GM21381 (cell line): Measurements from ENCODE around the gene CHD9.
"Not testable (repeated sequence)": the region's sequence is repeated elsewhere in the genome, so short reads cannot be mapped to it uniquely, and the experiment has no call there.

Source experiments
- ATAC-seq: cut with Tn5 transposase; IDR thresholded peaks from one replicate; pipeline ENCODE4 v1.9.1; 2021; ENCODE audit warnings: mild to moderate bottlenecking, moderate library complexity; ENCODE audit not compliant: unreplicated experiment

The CHD9 gene, protein sequence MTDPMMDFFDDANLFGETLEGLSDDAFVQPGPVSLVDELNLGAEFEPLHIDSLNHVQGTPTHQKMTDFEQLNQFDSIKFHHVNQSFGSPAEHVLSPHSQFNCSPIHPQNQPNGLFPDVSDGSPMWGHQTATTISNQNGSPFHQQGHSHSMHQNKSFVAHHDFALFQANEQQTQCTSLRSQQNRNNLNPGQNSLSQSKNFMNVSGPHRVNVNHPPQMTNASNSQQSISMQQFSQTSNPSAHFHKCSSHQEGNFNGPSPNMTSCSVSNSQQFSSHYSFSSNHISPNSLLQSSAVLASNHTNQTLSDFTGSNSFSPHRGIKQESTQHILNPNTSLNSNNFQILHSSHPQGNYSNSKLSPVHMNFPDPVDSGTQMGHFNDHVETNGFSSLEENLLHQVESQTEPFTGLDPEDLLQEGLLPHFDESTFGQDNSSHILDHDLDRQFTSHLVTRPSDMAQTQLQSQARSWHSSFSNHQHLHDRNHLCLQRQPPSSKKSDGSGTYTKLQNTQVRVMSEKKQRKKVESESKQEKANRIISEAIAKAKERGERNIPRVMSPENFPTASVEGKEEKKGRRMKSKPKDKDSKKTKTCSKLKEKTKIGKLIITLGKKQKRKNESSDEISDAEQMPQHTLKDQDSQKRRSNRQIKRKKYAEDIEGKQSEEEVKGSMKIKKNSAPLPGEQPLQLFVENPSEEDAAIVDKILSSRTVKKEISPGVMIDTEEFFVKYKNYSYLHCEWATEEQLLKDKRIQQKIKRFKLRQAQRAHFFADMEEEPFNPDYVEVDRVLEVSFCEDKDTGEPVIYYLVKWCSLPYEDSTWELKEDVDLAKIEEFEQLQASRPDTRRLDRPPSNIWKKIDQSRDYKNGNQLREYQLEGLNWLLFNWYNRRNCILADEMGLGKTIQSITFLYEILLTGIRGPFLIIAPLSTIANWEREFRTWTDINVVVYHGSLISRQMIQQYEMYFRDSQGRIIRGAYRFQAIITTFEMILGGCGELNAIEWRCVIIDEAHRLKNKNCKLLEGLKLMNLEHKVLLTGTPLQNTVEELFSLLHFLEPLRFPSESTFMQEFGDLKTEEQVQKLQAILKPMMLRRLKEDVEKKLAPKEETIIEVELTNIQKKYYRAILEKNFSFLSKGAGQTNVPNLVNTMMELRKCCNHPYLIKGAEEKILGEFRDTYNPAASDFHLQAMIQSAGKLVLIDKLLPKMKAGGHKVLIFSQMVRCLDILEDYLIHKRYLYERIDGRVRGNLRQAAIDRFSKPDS (N-terminal part only)

DNA sequence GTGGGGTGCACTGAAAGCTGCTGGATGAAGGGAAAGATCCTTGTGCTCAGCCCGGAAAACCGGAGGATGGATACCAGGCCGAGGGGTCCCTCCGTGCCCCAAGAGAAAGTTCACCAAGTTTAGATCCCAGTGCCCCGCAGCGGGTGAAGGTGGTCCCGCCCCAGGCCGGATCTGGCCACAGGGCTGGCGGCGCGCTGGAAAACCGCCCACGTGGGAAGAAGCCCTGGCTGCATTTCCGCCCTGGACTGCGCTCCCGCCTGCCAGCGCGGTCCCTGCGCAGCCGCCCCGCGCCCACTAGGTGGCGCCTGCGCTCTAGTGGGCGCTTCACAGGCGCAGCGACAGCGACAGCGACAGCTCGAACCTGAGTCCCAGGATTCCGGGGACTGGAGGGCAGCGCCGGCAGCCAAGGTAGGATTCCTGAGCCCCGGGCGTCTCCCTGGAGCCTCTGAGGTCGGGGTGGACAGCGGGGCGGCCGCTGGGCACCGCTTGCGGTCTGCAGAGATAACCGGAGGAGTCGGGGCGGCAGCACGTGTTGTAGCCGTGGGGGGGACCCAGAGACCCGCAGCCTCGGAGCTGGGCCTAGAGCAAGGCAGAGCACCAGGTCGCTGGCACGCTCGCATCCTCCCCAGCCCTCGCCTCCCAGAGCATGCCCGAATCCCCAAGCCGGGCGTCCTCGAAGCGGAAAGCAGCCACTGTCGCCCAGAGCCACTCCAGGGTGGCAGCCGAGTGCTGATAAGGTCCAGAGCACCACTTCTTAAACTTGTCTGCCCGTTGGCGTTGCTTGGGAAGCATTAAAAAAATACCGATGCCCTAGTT lies at the start of gene CHD9:
Gene CHD9 (plus strand): TSS at position 322 of the 816 bp plus-strand sequence. CDS start 101,099 bp downstream, outside the sequence.
- peak; percentile 78 for ATAC-seq

DNA sequence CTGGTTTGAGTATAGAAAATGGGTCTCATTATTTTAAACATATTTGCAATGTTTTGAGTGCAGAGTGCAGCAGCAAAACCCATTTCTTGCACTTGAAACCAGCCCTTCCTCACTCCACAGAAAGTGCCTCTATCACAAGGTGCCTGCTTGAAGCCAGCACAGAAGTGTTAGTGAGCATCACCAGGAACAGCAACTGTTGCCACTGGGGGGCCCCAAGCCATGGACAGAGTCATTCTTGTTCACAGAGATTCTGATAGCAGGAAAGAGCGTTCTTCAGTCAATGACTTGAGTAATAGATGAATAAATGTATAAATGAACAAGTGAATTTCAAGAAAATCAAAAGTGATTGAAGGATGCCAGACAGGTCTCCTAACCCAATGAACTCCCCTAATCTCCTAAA lies 47.7 kb upstream of the CHD9 start:
- no peak for ATAC-seq

DNA sequence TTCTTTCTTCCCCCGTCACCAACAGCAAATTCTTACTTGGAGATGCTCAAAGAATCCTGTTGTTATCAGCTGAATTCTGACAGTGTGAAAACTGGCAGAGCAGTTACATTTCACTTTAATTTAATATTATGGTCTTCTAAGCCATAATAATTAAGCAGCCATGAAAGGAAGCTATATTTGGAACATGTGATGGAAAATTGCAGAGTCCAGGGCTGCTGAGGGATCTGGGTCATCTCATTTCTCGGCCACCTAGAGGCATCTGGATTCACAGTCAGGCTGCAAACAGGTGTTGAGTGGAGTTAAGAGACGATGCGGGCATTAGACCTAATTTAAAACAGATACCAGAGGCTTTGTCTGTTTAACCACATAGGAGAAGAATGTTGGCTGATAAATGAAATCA lies 40.5 kb upstream of the CHD9 start:
- ATAC-seq = no peak

DNA sequence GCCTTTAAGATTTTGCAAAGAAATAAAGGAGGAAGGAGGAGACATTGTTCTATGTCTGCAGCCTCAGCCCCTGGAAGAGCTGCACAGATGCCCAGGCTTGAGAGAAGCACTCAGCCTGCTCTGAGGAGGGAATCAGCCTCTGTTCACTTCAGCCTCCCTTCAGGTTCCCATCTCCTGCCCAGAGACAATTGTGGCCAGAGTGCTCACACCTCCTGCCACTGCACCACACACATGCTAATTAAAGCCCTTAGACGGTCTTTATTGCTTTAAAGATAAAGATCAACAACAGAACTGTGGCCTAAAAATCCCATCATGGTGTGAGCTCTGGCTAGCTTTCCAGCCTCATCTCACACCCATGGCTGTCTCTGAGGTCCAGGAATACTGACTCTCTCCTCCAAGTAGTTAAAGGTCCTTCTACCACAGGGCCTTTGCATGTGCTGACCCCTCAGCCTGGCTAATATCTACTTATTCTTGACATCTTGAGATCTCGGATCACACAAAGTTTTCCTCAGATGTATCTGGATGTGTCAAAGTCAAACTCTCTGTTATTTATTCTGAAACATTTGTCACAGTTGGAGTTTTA lies 35.9 kb upstream of the CHD9 start:
- ATAC-seq = no peak

DNA sequence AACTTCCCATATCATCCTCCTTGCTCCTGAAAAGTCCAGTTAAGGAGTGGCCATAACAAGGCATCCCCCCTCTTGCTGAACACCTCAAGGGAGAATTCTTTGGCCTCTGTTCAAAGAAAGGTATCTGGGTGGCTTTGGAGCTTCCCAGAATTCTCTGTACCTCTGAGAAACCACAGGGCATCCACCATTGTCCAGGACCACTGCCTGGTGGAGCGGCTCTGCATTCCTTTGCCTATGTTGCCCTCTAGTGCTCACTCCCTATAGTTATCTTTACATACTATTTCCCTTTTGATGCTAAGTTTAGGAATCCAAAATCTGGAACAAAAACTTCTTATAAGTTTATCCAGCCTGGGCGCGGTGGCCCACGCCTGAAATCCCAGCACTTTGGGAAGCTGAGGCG lies 32.4 kb upstream of the CHD9 start:
- ATAC-seq = peak; percentile 68

DNA sequence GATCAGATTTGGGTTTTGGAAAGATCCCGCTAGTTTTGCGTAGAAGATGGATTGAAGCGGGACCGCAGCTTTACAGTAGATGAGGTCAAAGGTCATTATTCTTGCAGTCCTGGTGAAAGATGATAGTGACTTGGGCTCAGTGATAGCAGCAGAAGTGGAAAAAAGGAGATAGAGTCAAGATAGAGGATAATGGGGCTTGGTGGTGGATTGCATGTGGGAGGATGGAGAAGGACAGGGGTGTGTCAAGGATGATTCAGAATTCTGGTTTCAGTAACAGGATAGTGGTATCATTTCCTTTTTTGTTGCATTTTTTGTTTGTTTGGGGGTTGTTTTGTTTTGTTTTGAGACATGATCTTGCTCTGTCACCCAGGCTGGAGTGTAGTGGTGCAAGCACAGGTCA lies 30.7 kb upstream of the CHD9 start:
- ATAC-seq = no peak

DNA sequence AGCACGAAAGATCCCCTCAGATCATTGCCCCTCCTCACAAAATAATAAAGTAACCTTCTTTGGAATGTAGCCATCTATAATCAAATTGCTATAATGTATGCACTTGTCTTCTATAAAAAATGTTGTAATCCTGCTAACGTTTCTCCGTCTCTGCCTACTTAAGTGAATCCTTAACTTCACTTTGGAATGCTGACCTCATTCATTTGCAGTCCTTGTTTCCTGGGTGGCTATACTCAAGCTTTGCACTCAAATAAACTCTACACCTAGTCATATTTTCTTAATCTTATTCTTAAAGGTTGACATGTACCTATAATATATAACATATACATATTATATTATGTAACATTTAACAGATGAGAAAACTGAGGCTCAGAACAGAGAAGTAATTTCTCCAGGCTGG lies 24.8 kb upstream of the CHD9 start:
- ATAC-seq = no peak

DNA sequence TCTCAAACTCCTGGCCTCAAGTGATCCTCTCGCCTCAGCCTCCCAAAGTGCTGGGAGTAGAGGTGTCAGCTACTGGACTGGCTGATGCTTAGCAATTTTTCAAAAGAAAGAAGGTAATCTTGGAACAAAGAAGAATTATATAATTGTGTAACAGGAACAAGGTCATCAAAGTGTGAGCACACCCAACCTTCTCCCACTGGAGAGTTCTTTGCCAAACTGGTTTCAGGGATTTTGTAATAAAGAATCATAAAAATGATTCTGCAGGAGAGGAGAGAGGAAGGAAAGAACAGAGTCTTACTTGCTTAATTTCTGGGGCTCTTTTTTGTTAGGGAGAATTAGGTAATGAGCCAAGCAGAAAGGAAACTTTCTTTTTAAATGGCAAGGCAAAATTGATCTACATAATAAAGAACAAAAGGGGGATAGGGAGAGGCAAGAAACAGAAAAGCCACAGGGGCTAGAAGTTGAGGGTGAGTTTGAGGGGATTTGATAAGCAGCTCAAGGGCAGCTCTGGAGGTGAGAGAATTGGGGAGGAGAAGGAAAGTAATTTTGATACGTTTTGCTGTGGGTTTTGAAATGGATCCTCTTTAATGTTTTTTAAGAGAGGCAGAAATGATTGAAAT lies 23.4 kb upstream of the CHD9 start:
- ATAC-seq = no peak

DNA sequence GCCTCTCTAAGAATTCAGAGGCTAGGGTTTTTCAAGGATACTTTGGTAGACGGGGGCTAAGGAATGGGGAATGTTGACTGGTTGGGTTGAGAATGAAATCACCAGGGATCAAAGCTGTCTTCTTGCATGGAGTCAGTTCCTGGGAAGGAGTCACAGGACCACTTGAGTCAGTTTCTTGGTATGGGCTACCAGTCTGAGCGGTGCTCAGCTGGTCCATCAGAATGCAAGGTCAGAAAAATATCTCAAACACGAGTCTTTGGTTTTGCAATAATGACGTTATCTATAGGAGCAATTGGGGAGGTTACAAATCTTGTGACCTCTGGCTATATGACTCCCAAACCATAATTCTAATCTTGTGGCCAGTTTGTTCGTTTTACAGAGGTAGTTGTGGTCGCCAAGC lies 20.5 kb upstream of the CHD9 start:
- ATAC-seq = no peak

DNA sequence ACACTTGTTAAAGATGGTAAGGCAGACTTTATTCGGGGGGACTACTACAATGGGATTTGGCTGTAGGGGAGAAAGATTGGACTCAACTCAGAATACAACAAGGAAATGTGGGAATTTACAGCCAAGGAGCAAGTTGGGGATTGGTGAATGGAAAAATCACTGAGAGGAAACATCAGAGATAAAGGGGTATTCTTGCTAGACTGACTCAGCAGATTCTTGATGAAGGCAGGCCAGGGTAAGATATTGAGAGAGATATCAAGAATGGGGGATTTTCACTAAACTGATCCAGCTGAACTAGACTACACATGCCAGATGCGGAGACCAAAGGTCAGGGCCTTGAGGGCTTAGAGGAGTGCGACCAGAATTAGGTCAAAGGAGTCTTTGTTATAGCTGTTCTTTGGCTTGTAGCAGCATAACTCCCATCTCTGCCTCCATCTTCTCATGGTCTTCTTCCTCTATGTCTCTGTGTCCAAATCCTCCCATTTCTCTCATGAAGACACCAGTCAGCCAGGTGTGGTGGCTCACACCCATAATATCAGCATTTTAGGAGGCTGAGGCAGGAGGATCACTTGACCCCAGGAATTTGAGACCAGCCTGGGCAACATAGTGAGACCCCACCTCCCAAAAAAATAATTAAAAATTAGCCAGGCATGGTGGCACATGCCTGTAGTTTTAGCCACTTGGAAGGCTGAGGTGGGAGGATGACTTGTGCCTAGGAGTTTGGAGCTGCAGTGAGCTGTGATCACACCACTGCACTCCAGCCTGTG lies 19.4 kb upstream of the CHD9 start:
- ATAC-seq = no peak

DNA sequence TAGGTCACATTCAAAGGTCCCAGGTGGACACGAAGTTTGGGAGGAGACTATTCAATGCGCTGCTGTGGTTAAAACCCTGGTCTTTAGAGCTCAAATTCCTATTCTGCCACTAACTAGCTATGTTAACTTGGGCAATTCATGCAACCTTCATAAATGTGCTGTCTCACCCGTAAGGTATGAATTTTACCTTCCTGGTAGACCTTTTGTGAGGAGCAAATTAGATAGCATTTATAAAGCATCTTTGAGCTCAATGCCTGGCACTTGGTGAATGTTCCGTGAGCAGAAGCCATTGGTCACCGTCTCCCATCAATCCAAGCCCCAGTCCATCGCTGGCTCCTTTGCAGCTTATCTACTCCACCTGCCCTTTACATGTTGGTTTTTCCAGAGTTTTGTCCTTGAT lies 18.7 kb upstream of the CHD9 start:
- no peak for ATAC-seq

DNA sequence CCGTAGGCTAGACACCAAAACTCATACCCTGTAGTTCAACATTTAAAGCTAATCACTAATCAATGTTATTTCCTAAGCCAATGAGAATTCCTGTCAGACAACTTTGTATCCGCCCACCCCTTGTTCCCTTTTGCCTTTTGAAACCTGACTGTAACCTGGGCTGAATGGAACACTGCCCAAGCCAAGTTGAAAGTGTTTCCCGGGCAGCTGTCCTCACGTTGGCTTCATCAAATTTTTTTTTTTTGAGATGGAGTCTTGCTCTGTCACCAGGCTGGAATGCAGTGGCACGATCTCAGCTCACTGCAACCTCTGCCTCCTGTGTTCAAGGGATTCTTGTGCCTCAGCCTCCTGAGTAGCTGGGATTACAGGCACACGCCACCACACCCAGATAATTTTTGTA lies 18.1 kb upstream of the CHD9 start:
- not testable (repeated sequence) for ATAC-seq

DNA sequence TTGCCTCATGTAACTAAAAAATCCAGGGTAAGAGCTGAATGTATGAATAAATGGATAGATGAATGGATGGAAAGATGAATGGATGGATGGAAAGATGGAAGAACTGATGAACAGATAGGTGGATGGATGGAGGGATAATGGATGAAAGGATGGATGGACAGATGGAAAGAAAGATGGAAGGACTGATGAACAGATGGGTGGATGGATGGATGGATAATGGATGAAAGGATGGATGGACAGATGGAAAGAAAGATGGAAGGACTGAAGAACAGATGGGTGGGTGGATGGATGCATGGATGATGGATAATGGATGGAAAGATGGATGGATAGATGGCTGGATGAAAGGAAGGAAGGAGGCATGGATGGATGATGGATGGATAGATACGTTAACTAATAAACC lies 14.0 kb upstream of the CHD9 start:
- no peak for ATAC-seq

DNA sequence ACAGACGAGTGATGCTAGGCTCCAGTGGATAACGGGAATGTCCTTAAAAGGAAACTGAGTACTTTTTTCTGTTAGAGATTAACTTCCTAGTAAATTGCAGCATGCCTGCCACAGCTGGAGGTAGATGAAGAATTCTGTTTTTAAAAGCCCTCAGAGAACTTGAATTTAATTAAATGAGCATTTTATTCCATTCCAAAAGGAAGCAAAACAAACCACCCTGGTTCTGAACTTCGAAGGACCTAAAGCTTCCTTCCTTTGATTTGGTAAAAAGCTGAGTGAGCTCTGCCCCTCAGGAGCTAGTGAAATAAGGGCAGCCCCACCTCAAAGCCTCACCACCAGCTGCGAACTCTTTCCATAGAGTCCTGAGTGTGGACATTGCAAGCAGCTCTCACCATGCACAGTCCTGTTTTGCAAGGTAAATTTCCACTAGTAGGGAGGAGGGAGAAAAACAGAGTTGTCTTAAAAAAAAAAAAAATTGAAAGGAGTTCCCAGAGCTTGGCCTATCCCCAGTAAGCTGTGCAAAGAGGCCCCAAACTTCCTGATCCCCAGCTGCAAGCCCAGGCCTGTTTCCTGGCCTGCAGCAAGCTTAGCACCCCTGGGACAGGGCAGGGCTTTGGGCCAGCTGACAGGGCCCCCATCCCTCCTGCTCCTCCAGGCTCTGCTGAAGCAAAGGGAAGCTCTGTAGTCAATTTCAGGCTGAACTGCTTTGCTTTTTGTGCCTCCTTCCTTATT lies 13.3 kb upstream of the CHD9 start:
- peak; percentile 54 for ATAC-seq

DNA sequence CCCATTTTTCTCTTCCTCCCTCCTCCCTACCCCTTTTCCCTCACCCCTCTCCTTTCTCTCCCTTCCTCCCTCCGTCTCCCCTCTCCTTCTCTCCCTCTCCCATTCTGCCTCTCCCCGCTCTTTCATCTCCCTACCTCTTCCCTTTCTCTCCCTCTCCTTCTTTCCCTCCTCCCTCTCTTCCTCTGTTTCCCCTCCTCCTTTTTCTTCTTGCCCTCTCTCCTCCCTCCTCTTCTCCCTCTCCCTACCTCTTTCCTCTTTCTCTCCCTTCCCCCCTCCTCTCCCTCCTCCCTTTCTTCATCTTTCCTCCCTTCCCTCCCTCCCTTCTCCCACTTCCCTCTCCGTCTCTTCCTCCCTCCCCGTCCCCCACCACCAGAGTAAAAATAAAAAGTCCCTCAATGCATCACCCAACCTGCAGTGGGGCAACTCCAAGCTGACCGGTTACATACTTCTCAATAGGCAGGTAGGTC lies 12.5 kb upstream of the CHD9 start:
- ATAC-seq = no peak

DNA sequence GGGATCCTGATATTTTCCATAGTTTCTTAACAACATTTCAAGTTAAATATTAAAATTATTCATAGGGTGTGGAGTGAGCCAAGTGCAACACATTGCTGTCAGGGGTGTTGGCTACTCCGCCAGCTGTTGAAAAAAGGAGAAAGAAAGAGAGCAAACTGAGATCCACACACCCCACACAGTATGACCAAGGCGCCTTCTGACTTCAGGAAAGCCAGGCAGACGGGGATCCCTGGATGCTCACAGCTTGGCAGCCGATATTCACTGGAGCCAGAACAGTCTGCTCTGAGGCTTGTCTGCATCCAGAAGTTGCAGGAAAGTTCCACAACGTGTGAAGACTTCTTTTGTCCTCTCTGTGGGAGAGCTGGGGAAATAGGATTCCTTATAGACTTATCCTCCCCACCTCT lies 11.4 kb upstream of the CHD9 start:
- ATAC-seq = no peak

DNA sequence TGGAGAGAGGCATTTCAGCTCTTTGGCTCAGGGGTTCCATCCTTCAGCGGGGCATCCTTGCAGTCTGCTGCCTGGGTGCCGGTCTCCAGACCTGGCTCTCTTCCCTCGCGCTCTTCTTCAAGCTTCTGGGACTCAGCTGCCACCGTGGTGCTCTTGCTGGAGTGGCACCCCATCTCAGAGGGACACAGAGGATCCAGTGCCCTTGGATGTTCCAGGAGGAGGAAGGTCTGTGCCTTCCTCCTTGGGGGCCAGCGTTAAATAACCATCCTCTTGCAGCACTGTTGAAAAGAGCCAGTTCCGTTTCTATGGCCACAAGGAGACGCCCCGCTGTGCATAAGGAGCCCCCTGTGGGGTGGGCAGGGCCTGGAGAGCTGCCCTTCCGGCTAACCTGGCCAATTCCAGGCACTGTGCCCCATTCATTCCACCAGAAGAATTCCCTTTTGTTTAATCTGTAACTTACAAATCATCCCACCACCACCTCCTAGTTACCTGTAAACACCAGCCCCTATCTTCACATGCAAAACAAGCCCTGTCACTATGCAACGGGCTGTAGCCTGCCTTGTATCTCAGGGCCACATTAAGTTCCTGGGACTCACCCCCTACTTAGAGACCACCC lies 10.7 kb upstream of the CHD9 start:
- ATAC-seq = no peak
